BLaER1 treated with 17β-estradiol and CSF1 and Interleukin-3, amounts not matched to agents 10 nM and 100 nM (cell line): ENCODE measurements around the gene SMOC2.
A peak's percentile ranks its signal among the peaks of the same experiment; 100 is the strongest.

ENCODE experiments used
- H3K27ac ChIP-seq, 11 experiments: shearing (Covaris generic); formaldehyde crosslinking; 2 replicates each; pipeline ENCODE4 v1.8.1; 2022
- H3K27me3 ChIP-seq, 11 experiments: shearing (Covaris generic); formaldehyde crosslinking; 2 replicates each; pipeline ENCODE4 v1.8.1; 2022
- H3K36me3 ChIP-seq, 11 experiments: shearing (Covaris generic); formaldehyde crosslinking; 2 replicates each; pipeline ENCODE4 v1.8.1; 2022
- H3K4me1 ChIP-seq, 10 experiments: shearing (Covaris generic); formaldehyde crosslinking; 2 replicates each; pipeline ENCODE4 v1.8.1; 2022
- H3K4me2 ChIP-seq, 11 experiments: shearing (Covaris generic); formaldehyde crosslinking; 2 replicates each; pipeline ENCODE4 v1.8.1; 2022
- H3K4me3 ChIP-seq, 10 experiments: shearing (Covaris generic); formaldehyde crosslinking; 2 replicates each; pipeline ENCODE4 v1.8.1; 2022
- H3K9ac ChIP-seq, 11 experiments: shearing (Covaris generic); formaldehyde crosslinking; 2 replicates each; pipeline ENCODE4 v1.8.1; 2022
- H3K9me3 ChIP-seq, 11 experiments: shearing (Covaris generic); formaldehyde crosslinking; replicated peaks in 1 of 11; 2 replicates each; pipeline ENCODE4 v1.8.1; 2022
- H4K20me1 ChIP-seq, 11 experiments: shearing (Covaris generic); formaldehyde crosslinking; 2 replicates each; pipeline ENCODE4 v1.8.1; 2022
- Cebpa-rat ChIP-seq, 11 experiments: shearing (Covaris generic); IDR thresholded peaks; 2 replicates each; pipeline ENCODE4 v1.8.1; 2022

SMOC2 gene

GRCh38 chr6:168660400-168660945 is 219.5 kb downstream of the SMOC2 start:
- TF ChIP-seq Cebpa-rat (IDR thresholded peaks at IDR 0.05) = no peak
- H3K4me2 ChIP-seq = no peak overlapping the region
- H3K9ac ChIP-seq = no peak overlapping the region
- peaks cover 0 to 11% (median 7%) of the 10 kb centered on the region in 10 experiments; a peak in 13 of 20 replicates for H3K4me1 ChIP-seq
- no peaks in the 10 kb centered on the region for H4K20me1 ChIP-seq
- H3K9me3 ChIP-seq = peaks cover 7 to 15% (median 11%) of the 10 kb centered on the region in 11 experiments; a peak in 20 of 22 replicates
- H3K36me3 ChIP-seq = no peaks in the 10 kb centered on the region
- no peak overlapping the region for H3K27ac ChIP-seq
- H3K4me3 ChIP-seq = no peak overlapping the region
- no peaks in the 10 kb centered on the region for H3K27me3 ChIP-seq

- no peak for TF ChIP-seq Cebpa-rat (IDR thresholded peaks at IDR 0.05)
- no peak overlapping the region for H3K4me3 ChIP-seq
- no peak overlapping the region for H3K27ac ChIP-seq
- H3K4me2 ChIP-seq = peak overlapping the region in 6 of 11 experiments; percentile 1 to 80 (median 64); a peak in 7 of 22 replicates
- H3K36me3 ChIP-seq = no peaks in the 10 kb centered on the region
- no peaks in the 10 kb centered on the region for H4K20me1 ChIP-seq
- no peak overlapping the region for H3K9ac ChIP-seq
- peaks cover 0 to 11% (median 7%) of the 10 kb centered on the region in 10 experiments; a peak in 13 of 20 replicates for H3K4me1 ChIP-seq
- peaks cover 7 to 15% (median 11%) of the 10 kb centered on the region in 11 experiments; a peak in 20 of 22 replicates for H3K9me3 ChIP-seq
- H3K27me3 ChIP-seq = no peaks in the 10 kb centered on the region
These were observed 221.4 kb downstream of the SMOC2 start for GRCh38 chr6:168662301-168662936.

- H3K4me2 ChIP-seq = peak overlapping the region in 9 of 11 experiments; percentile 1 to 80 (median 44); a peak in 15 of 22 replicates
- no peak overlapping the region for H3K4me3 ChIP-seq
- no peak for TF ChIP-seq Cebpa-rat (IDR thresholded peaks at IDR 0.05)
- no peaks in the 10 kb centered on the region for H4K20me1 ChIP-seq
- no peak overlapping the region for H3K9ac ChIP-seq
- peaks cover 7 to 15% (median 11%) of the 10 kb centered on the region in 11 experiments; a peak in 20 of 22 replicates for H3K9me3 ChIP-seq
- no peak overlapping the region for H3K27ac ChIP-seq
- no peaks in the 10 kb centered on the region for H3K36me3 ChIP-seq
- H3K27me3 ChIP-seq = no peaks in the 10 kb centered on the region
- peaks cover 0 to 11% (median 7%) of the 10 kb centered on the region in 10 experiments; a peak in 13 of 20 replicates for H3K4me1 ChIP-seq
These were observed 222.1 kb downstream of the SMOC2 start for GRCh38 chr6:168663041-168663440.

- no peak for TF ChIP-seq Cebpa-rat (IDR thresholded peaks at IDR 0.05)
- no peaks in the 10 kb centered on the region for H3K27me3 ChIP-seq
These were observed 224.0 kb downstream of the SMOC2 start for GRCh38 chr6:168664956-168665355.

DNA sequence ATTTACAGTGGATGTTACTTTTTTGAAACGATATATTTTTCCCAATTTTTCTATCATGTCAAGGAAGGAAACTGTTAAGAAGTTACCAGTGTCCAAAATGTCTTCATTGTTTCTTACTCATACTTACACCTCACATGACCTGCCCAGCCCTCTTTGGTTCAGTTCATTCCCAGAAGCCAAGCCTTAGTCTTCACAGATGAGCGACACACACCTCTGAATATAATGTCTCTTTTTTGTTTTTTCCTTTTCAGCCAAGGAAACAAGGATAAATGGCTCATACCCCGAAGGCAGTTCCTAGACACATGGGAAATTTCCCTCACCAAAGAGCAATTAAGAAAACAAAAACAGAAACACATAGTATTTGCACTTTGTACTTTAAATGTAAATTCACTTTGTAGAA is 225.2 kb downstream of the SMOC2 start:
- Histone ChIP-seq H3K4me1 (peaks cover 0 to 11% (median 7%) of the 10 kb centered on the region in 10 experiments; a peak in 13 of 20 replicates), H3K4me3 (no peak overlapping the region)

More at GRCh38 chr6:168664956-168665355, 224.0 kb downstream of the SMOC2 start:
- H3K9ac ChIP-seq = no peak overlapping the region
- no peak overlapping the region for H3K27ac ChIP-seq
- peaks cover 0 to 11% (median 7%) of the 10 kb centered on the region in 10 experiments; a peak in 13 of 20 replicates for H3K4me1 ChIP-seq
- no peak overlapping the region for H3K4me2 ChIP-seq
- no peak overlapping the region for H3K4me3 ChIP-seq
- H3K36me3 ChIP-seq = no peaks in the 10 kb centered on the region
- peaks cover 0 to 5% (median 2%) of the 10 kb centered on the region in 11 experiments; a peak in 7 of 22 replicates for H3K9me3 ChIP-seq
- no peaks in the 10 kb centered on the region for H4K20me1 ChIP-seq

DNA sequence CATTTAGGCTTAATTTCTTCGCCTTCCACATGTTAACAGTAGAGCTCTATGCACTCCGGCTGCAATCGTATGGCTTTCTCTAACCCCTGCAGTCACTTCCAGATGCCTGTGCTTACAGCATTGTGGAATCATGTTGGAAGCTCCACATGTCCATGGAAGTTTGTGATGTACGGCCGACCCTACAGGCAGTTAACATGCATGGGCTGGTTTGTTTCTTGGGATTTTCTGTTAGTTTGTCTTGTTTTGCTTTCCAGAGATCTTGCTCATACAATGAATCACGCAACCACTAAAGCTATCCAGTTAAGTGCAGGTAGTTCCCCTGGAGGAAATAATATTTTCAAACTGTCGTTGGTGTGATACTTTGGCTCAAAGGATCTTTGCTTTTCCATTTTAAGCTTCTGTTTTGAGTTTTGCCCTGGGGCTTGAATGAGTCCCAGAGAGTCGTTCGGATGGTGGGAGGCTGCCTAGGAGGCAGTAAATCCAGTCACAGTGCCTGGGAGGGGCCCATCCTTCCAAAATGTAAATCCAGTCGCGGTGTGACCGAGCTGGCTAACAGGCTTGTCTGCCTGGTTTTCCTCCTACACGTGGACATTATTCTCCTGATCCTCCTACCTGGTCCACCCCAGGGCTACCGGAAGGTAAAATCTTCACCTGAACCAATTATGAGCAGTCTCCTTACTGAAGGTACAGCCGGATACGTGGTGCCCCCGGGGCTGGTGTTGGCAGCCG is 225.9 kb downstream of the SMOC2 start:
- no peak for TF ChIP-seq Cebpa-rat (IDR thresholded peaks at IDR 0.05)
- Histone ChIP-seq H3K9me3 (no peaks in the 10 kb centered on the region), H3K9ac (no peak overlapping the region), H3K27me3 (no peaks in the 10 kb centered on the region), H3K36me3 (no peaks in the 10 kb centered on the region), H3K27ac (no peak overlapping the region), H3K4me1 (peaks cover 0 to 11% (median 7%) of the 10 kb centered on the region in 10 experiments; a peak in 13 of 20 replicates), H4K20me1 (no peaks in the 10 kb centered on the region), H3K4me3 (no peak overlapping the region), H3K4me2 (no peak overlapping the region)

More for the DNA sequence above, 225.2 kb downstream of the SMOC2 start:
- Histone ChIP-seq H3K27me3 (no peaks in the 10 kb centered on the region), H3K27ac (no peak overlapping the region), H3K36me3 (no peaks in the 10 kb centered on the region), H3K4me2 (no peak overlapping the region), H4K20me1 (no peaks in the 10 kb centered on the region), H3K9me3 (no peaks in the 10 kb centered on the region), H3K9ac (no peak overlapping the region)
- TF ChIP-seq Cebpa-rat (IDR thresholded peaks at IDR 0.05) = no peak

DNA sequence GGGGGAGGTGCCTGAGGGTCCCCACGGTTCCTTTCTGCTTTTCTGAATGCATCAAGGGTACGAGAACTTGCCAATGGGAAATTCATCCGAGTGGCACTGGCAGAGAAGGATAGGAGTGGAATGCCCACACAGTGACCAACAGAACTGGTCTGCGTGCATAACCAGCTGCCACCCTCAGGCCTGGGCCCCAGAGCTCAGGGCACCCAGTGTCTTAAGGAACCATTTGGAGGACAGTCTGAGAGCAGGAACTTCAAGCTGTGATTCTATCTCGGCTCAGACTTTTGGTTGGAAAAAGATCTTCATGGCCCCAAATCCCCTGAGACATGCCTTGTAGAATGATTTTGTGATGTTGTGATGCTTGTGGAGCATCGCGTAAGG is 226.4 kb downstream of the SMOC2 start:
- Histone ChIP-seq H3K4me2 (no peak overlapping the region), H3K4me3 (no peak overlapping the region), H3K9me3 (no peaks in the 10 kb centered on the region), H3K27ac (no peak overlapping the region), H3K27me3 (no peaks in the 10 kb centered on the region), H3K36me3 (no peaks in the 10 kb centered on the region), H3K9ac (no peak overlapping the region), H3K4me1 (peaks cover 0 to 11% (median 7%) of the 10 kb centered on the region in 10 experiments; a peak in 13 of 20 replicates), H4K20me1 (no peaks in the 10 kb centered on the region)
- TF ChIP-seq Cebpa-rat (IDR thresholded peaks at IDR 0.05) = no peak

GRCh38 chr6:168670401-168670985 is 229.5 kb downstream of the SMOC2 start:
- Histone ChIP-seq H4K20me1 (no peaks in the 10 kb centered on the region), H3K27ac (no peak overlapping the region), H3K9me3 (no peaks in the 10 kb centered on the region), H3K4me3 (no peak overlapping the region), H3K4me1 (no peaks in the 10 kb centered on the region), H3K9ac (no peak overlapping the region), H3K27me3 (no peaks in the 10 kb centered on the region), H3K4me2 (no peak overlapping the region), H3K36me3 (no peaks in the 10 kb centered on the region)
- TF ChIP-seq Cebpa-rat (IDR thresholded peaks at IDR 0.05) = no peak
